DND-41 (cell line): ENCODE data around the gene MYOM1.

Experiments used
- EZH2 ChIP-seq: IDR thresholded peaks from 3 replicates; pipeline ENCODE4 v1.6.1; 2012; ENCODE audit warnings: borderline replicate concordance, low read depth, mild to moderate bottlenecking, moderate library complexity, low read length, inconsistent platforms; ENCODE audit not compliant: severe bottlenecking
- TF ChIP-seq, protein P1 (sequence below): IDR thresholded peaks from 2 replicates; pipeline ENCODE4 v1.5.1; 2012; ENCODE audit warnings: borderline replicate concordance, low read length, moderate library complexity, mild to moderate bottlenecking; ENCODE audit not compliant: poor library complexity, severe bottlenecking; ENCODE audit errors: extremely low read depth

DNA sequence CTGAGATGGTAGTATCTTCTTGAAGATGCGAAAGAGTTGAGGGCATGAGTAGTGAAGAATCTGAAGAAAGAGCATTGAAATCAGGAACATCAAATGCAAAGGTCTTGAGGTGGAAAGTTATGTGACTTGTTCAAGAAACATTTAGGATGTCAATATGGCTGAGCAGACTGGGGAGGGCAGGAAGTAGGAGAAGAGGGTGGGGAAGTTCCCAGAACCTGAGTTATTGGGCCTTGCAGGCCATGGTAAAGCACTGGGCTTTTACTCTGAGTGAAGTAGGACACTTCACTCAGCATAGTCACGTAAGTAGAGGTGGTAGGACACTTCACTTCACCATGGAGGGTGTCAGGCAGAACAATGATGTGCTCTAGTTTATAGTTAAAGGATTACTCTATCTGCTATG is 16.1 kb upstream of the MYOM1 start:
- TF ChIP-seq, protein P1, sequence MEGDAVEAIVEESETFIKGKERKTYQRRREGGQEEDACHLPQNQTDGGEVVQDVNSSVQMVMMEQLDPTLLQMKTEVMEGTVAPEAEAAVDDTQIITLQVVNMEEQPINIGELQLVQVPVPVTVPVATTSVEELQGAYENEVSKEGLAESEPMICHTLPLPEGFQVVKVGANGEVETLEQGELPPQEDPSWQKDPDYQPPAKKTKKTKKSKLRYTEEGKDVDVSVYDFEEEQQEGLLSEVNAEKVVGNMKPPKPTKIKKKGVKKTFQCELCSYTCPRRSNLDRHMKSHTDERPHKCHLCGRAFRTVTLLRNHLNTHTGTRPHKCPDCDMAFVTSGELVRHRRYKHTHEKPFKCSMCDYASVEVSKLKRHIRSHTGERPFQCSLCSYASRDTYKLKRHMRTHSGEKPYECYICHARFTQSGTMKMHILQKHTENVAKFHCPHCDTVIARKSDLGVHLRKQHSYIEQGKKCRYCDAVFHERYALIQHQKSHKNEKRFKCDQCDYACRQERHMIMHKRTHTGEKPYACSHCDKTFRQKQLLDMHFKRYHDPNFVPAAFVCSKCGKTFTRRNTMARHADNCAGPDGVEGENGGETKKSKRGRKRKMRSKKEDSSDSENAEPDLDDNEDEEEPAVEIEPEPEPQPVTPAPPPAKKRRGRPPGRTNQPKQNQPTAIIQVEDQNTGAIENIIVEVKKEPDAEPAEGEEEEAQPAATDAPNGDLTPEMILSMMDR = no peak
- no peak for TF ChIP-seq EZH2
